Stomach (tissue), 9 donors: ENCODE results near the gene CAPN3. TPM values are rescaled to one million over a fixed set of nuclear protein-coding genes. Genes with fewer than 3 reads are reported as not detected.
A peak's percentile ranks its signal among the peaks of the same experiment; 100 is the strongest.

ENCODE experiments used
- DNase-seq, 2 donors: peaks; one replicate each; pipeline versions ENCODE4 v3.0.0 to v3.0.0-alpha.2; 2013 to 2019
- H3K27ac ChIP-seq, 5 donors: fragments of 200-600 bp in 4 of 5; sonication (generic) in 4 of 5; one replicate each; pipeline ENCODE4 v1.5.1; 2013 to 2019; ENCODE audit warnings: mild to moderate bottlenecking in 1 of 5, moderate library complexity in 1 of 5
- H3K27me3 ChIP-seq, 3 donors: fragments of 200-600 bp; sonication (generic); one replicate each; pipeline ENCODE4 v1.5.1; 2017 to 2019; ENCODE audit warnings: mixed run types in 1 of 3
- H3K36me3 ChIP-seq, 4 donors: fragments of 200-600 bp; sonication (generic); 1 replicate in 3 of 4; 2 replicates in 1 of 4; pipeline ENCODE4 v1.5.1; 2016 to 2019
- H3K4me1 ChIP-seq, 4 donors: fragments of 200-600 bp; sonication (generic); one replicate each; pipeline ENCODE4 v1.5.1; 2016 to 2019
- H3K4me3 ChIP-seq, 4 donors: fragments of 200-600 bp; sonication (generic) in 3 of 4; one replicate each; pipeline ENCODE4 v1.5.1; 2016 to 2019; ENCODE audit warnings: mild to moderate bottlenecking in 1 of 4
- H3K9me3 ChIP-seq, 4 donors: fragments of 200-600 bp; sonication (generic); one replicate each; pipeline ENCODE4 v1.5.1; 2016 to 2019
- CTCF ChIP-seq, 7 experiments: fragments of 450-650 bp in 4 of 7; fragments of 200-600 bp in 3 of 7; sonication (generic) in 3 of 7; IDR thresholded peaks; one replicate each; pipeline ENCODE4 v1.5.1; 2016 to 2019; ENCODE audit warnings: antibody characterized with exemption in 7 of 7, control low read depth in 2 of 7, mild to moderate bottlenecking in 1 of 7
- EP300 ChIP-seq: sonication (generic); formaldehyde crosslinking; IDR thresholded peaks from one replicate; pipeline ENCODE4 v1.6.1; 2017; ENCODE audit warnings: antibody characterized with exemption
- POLR2A ChIP-seq, 4 donors: fragments of 450-650 bp; IDR thresholded peaks; one replicate each; pipeline ENCODE4 v1.6.1; 2016; ENCODE audit warnings: antibody characterized with exemption in 4 of 4, control low read depth in 2 of 4, mild to moderate bottlenecking in 1 of 4, moderate library complexity in 1 of 4
- POLR2AphosphoS5 ChIP-seq, 3 donors: sonication (generic); formaldehyde crosslinking; IDR thresholded peaks; one replicate each; pipeline ENCODE4 v1.6.1; 2016; ENCODE audit warnings: antibody characterized with exemption in 3 of 3
- WGBS, 5 donors: extraction: QIAGEN DNeasy Blood & Tissue Kit in 3 of 5; methylation state at CpG; one replicate each; pipeline versions ENCODE4 v1.1.5 to v1.1.7; 2013 to 2018; 5-methylcytosine and 5-hydroxymethylcytosine counted together
- intact Hi-C: fragments of 100-400 bp; cut with DNase I; formaldehyde crosslinking; loops from one replicate; pipeline ENCODE4 v1.15.1; 2023; ENCODE audit warnings: low total_unique reads
- polyA plus RNA-seq, 3 donors: library from polyadenylated mRNA; stranded (reverse); fragments of 200-250 nt; gene quantifications; one replicate each; pipeline ENCODE4 v1.2.3, GENCODE V29; 2013
- small RNA-seq, 4 donors: library from RNA; depleted of rRNA; stranded (forward); fragments of <200 nt; gene quantifications; one replicate each; pipeline ENCODE3, GENCODE V24; 2016
- total RNA-seq, 5 donors: library from RNA; depleted of rRNA; stranded (reverse); fragments of >200 nt; gene quantifications; one replicate each; pipeline versions ENCODE4 v1.1.0 to v1.2.3, GENCODE V29; 2014 to 2016
- donor health status: healthy with polysubstance abuse.
- donor health status: Bipolar disorder and iron deficiency.
- donor health status: healthy.

The CAPN3 gene
- total and polyA plus RNA-seq, 8 donors = 0.29 to 244 (median 10.9) TPM

- peak in 1 of 2 donors; percentile 30 for DNase-seq
These were observed 97.7 kb downstream of the CAPN3 start for GRCh38 chr15:42456971-42457370.

DNA sequence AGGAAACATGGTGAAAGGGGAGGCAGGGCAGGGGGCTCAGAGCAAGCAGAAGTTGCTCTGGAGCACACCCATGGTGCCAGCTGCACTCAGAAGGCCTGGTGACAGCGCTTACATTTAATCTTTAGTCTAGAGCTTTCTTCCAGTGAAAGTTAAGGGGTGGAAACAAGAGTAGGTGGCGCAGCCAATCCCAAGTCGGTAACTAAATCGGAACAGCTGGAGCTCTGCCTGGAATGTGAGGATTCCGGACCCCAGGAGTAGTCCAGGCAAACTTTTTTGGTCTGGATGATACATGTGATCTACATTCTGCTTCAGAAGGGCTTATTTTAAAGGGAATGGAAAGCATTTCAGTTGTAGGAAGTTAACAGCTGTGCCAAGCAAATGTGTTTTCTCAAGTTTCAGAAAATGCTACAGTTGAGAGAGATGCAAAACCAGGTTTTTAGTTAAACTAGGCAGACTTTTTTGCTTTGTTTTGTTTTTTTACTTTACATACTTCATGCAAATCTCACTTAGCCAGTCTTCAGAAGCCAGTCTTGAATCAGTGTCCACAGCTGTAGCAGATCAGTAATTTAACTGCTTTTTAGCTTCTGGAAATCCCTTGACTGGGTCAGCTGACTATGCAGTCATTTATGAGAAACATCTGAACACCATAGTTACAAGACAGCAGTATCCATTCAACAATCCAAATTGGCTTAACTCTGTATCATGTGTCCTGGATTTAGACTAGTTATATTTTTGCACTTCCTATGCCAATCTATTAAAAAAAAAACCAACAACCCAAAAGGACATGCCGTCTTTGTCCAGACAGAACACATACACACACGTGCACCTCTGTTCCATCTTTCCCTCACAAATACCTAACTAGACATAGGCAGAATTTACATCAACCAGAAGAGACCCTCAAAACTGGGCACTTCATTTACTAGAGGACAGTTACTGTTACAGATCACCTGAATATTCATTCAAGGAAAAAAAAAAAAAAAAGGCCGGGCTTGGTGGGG, 98.4 kb downstream of the CAPN3 start:
- H3K36me3 ChIP-seq = peaks cover 0 to 26% (median 8%) of the 10 kb centered on the region in 4 donors
- peak overlapping the region in 3 of 4 donors; percentile 14 to 25 (median 20) for H3K4me3 ChIP-seq
- intact Hi-C loops = no loop called here
- no peaks in the 10 kb centered on the region for H3K27me3 ChIP-seq
- H3K9me3 ChIP-seq = no peaks in the 10 kb centered on the region
- TF ChIP-seq POLR2AphosphoS5 (IDR thresholded peaks at IDR 0.05) = peak in 2 of 3 donors; percentile 16 to 72
- TF ChIP-seq POLR2A (IDR thresholded peaks at IDR 0.05) = no peak
- peak; percentile 44 to 94 for DNase-seq
- peak overlapping the region; percentile 22 to 85 (median 77) for H3K27ac ChIP-seq
- H3K4me1 ChIP-seq = peaks cover 0 to 47% (median 19%) of the 10 kb centered on the region in 4 donors
- WGBS, 5 donors = 47 to 58% (median 50%) methylated on average over 8 of the region's 8 CpGs

More at GRCh38 chr15:42456971-42457370, 97.7 kb downstream of the CAPN3 start:
- peaks cover 0 to 47% (median 19%) of the 10 kb centered on the region in 4 donors for H3K4me1 ChIP-seq
- H3K9me3 ChIP-seq = no peaks in the 10 kb centered on the region
- H3K36me3 ChIP-seq = peaks cover 0 to 20% (median 8%) of the 10 kb centered on the region in 4 donors
- no peak for TF ChIP-seq POLR2A (IDR thresholded peaks at IDR 0.05)
- TF ChIP-seq EP300 = no peak
- TF ChIP-seq CTCF (IDR thresholded peaks at IDR 0.05) = no peak
- no peak for TF ChIP-seq POLR2AphosphoS5 (IDR thresholded peaks at IDR 0.05)
- H3K27me3 ChIP-seq = no peaks in the 10 kb centered on the region
- peak overlapping the region in 4 of 5 donors; percentile 74 to 85 (median 77) for H3K27ac ChIP-seq
- intact Hi-C loops = no loop called here
- H3K4me3 ChIP-seq = peak overlapping the region in 3 of 4 donors; percentile 14 to 25 (median 20)
- WGBS, 5 donors = 33 to 69% (median 60%) methylated on average over 3 of the region's 3 CpGs

- Histone ChIP-seq H3K4me3 (no peak overlapping the region), H3K27me3 (no peaks in the 10 kb centered on the region), H3K4me1 (peaks cover 0 to 30% (median 14%) of the 10 kb centered on the region in 4 donors), H3K9me3 (no peaks in the 10 kb centered on the region), H3K27ac (peak overlapping the region in 1 of 5 donors; percentile 5), H3K36me3 (peaks cover 5 to 40% (median 31%) of the 10 kb centered on the region in 4 donors)
- no peak for TF ChIP-seq EP300
- TF ChIP-seq POLR2A (IDR thresholded peaks at IDR 0.05) = no peak
- TF ChIP-seq POLR2AphosphoS5 (IDR thresholded peaks at IDR 0.05) = no peak
- TF ChIP-seq CTCF (IDR thresholded peaks at IDR 0.05) = no peak
- no peak for DNase-seq
- 57 to 72% (median 58%) methylated on average over 3 of the region's 3 CpGs for WGBS, 5 donors
- intact Hi-C loops = no loop called here
These were observed 102.0 kb downstream of the CAPN3 start for GRCh38 chr15:42461261-42461660.

Small RNAs within 50 kb of the gene (small RNA-seq; reads per million reads assigned to genes)
- gene RNU6-188P = 0 reads per million in 4 donors

Other genes with a start within 250 kb of the CAPN3 start
- 10 to 100 TPM in 4 of 5 donors, 1 to 10 TPM in 1; 3.5 to 41.4 (median 12.9) TPM for gene PLA2G4F, start 202.9 kb upstream of the CAPN3 start, total RNA-seq
- gene PLA2G4F, start 202.9 kb upstream of the CAPN3 start, polyA plus RNA-seq = 1 to 10 TPM; 1.9 to 4.7 (median 3.8) TPM
- gene VPS39, start 151.2 kb upstream of the CAPN3 start, total RNA-seq = 100 to 1,000 TPM in 2 of 5 donors, 10 to 100 TPM in 3; 71.9 to 635 (median 96.3) TPM
- 10 to 100 TPM; 22.2 to 28.4 (median 26.1) TPM for gene VPS39, start 151.2 kb upstream of the CAPN3 start, polyA plus RNA-seq
- gene GANC, start 86.3 kb upstream of the CAPN3 start, total RNA-seq = 10 to 100 TPM; 10.1 to 77.6 (median 26.6) TPM
- 1 to 10 TPM; 5.2 to 7.3 (median 5.3) TPM for gene GANC, start 86.3 kb upstream of the CAPN3 start, polyA plus RNA-seq
- 100 to 1,000 TPM in 1 of 5 donors, 10 to 100 TPM in 4; 12.3 to 128 (median 42.3) TPM for gene TMEM87A, start 86.1 kb upstream of the CAPN3 start, total RNA-seq
- 10 to 100 TPM; 11.8 to 25.7 (median 19.3) TPM for gene TMEM87A, start 86.1 kb upstream of the CAPN3 start, polyA plus RNA-seq
- gene ZNF106, start 131.6 kb downstream of the CAPN3 start, total RNA-seq = 100 to 1,000 TPM in 1 of 5 donors, 10 to 100 TPM in 4; 40.3 to 238 (median 64.1) TPM
- 10 to 100 TPM in 2 of 3 donors, 1 to 10 TPM in 1; 4.5 to 13.4 (median 11.0) TPM for gene ZNF106, start 131.6 kb downstream of the CAPN3 start, polyA plus RNA-seq
- 10 to 100 TPM; 10.1 to 83.9 (median 61.3) TPM for gene SNAP23, start 136.1 kb downstream of the CAPN3 start, total RNA-seq
- gene SNAP23, start 136.1 kb downstream of the CAPN3 start, polyA plus RNA-seq = 10 to 100 TPM; 31.6 to 53.3 (median 47.8) TPM
- gene LRRC57, start 189.3 kb downstream of the CAPN3 start, total RNA-seq = 10 to 100 TPM in 4 of 5 donors, 1 to 10 TPM in 1; 7.5 to 67.9 (median 31.2) TPM
- gene LRRC57, start 189.3 kb downstream of the CAPN3 start, polyA plus RNA-seq = 1 to 10 TPM; 4.7 to 8.2 (median 5.6) TPM
- 10 to 100 TPM in 2 of 5 donors, 1 to 10 TPM in 3; 4.9 to 22.0 (median 8.4) TPM for gene HAUS2, start 189.3 kb downstream of the CAPN3 start, total RNA-seq
- gene HAUS2, start 189.3 kb downstream of the CAPN3 start, polyA plus RNA-seq = 10 to 100 TPM in 2 of 3 donors, 1 to 10 TPM in 1; 6.3 to 15.9 (median 11.6) TPM
- 10 to 100 TPM in 4 of 5 donors, 1 to 10 TPM in 1; 4.9 to 45.7 (median 19.7) TPM for gene STARD9, start 216.1 kb downstream of the CAPN3 start, total RNA-seq
- 1 to 10 TPM; 1.4 to 1.9 (median 1.5) TPM for gene STARD9, start 216.1 kb downstream of the CAPN3 start, polyA plus RNA-seq